MM.1S (cell line): Measurements from ENCODE around the gene SUSD4.

Experiments used
- DNase-seq: peaks from one replicate; pipeline ENCODE4 v3.0.0-alpha.2; 2015
- H2AFZ ChIP-seq: fragments of 300-600 bp; sonication (generic); 2 replicates; pipeline ENCODE4 v1.6.0; 2016; ENCODE audit warnings: antibody characterized with exemption, low read length
- H3F3A ChIP-seq: fragments of 300-600 bp; sonication (generic); 2 replicates; pipeline ENCODE4 v1.6.1; 2016; ENCODE audit warnings: mild to moderate bottlenecking, antibody characterized with exemption, low read length, moderate library complexity, mixed read lengths; ENCODE audit not compliant: insufficient read depth
- H3K27ac ChIP-seq: fragments of 300-600 bp; sonication (generic); 2 replicates; pipeline ENCODE4 v1.5.1; 2016; ENCODE audit warnings: mild to moderate bottlenecking, low read length
- H3K27me3 ChIP-seq: fragments of 300-600 bp; sonication (generic); replicated peaks from 2 replicates; pipeline ENCODE4 v1.6.0; 2016; ENCODE audit warnings: low read length; ENCODE audit not compliant: insufficient read depth
- H3K36me3 ChIP-seq: fragments of 300-600 bp; sonication (generic); replicated peaks from 2 replicates; pipeline ENCODE4 v1.6.1; 2016; ENCODE audit warnings: mild to moderate bottlenecking, low read length, mixed read lengths; ENCODE audit not compliant: insufficient read depth
- H3K4me1 ChIP-seq: fragments of 300-600 bp; sonication (generic); 2 replicates; pipeline ENCODE4 v1.6.1; 2016; ENCODE audit warnings: low read length, mixed read lengths
- H3K4me2 ChIP-seq: fragments of 300-600 bp; sonication (generic); 2 replicates; pipeline ENCODE4 v1.6.0; 2016; ENCODE audit warnings: low read depth, low read length
- H3K4me3 ChIP-seq: fragments of 300-600 bp; sonication (generic); 2 replicates; pipeline ENCODE4 v1.5.1; 2016; ENCODE audit warnings: low read length, mixed read lengths
- H3K79me2 ChIP-seq: fragments of 300-600 bp; sonication (generic); 2 replicates; pipeline ENCODE4 v1.6.1; 2016; ENCODE audit warnings: mixed run types, low read length, mixed read lengths
- H3K9ac ChIP-seq: fragments of 300-600 bp; sonication (generic); 2 replicates; pipeline ENCODE4 v1.6.1; 2016; ENCODE audit warnings: low read length, mixed read lengths
- H3K9me2 ChIP-seq: fragments of 300-600 bp; sonication (generic); replicated peaks from 2 replicates; pipeline ENCODE4 v1.6.1; 2016; ENCODE audit warnings: mild to moderate bottlenecking, low read length, mixed read lengths; ENCODE audit not compliant: insufficient read depth
- H3K9me3 ChIP-seq: fragments of 300-600 bp; sonication (generic); replicated peaks from 2 replicates; pipeline ENCODE4 v1.6.1; 2016; ENCODE audit warnings: mild to moderate bottlenecking, low read length, mixed read lengths; ENCODE audit not compliant: insufficient read depth
- H4K20me1 ChIP-seq: fragments of 300-600 bp; sonication (generic); 2 replicates; pipeline ENCODE4 v1.6.1; 2016; ENCODE audit warnings: mild to moderate bottlenecking, low read length, moderate library complexity, mixed read lengths; ENCODE audit not compliant: insufficient read depth
- CTCF ChIP-seq: fragments of 300-600 bp; sonication (generic); IDR thresholded peaks from 2 replicates; pipeline ENCODE4 v1.5.1; 2016; ENCODE audit warnings: antibody characterized with exemption, low read length, mixed read lengths
- EZH2 ChIP-seq: fragments of 300-600 bp; sonication (generic); optimal IDR thresholded peaks from 2 replicates; pipeline ENCODE3; 2017; ENCODE audit warnings: low read depth, mild to moderate bottlenecking, antibody characterized with exemption, low read length, mixed read lengths
- EZH2phosphoT487 ChIP-seq: fragments of 300-600 bp; sonication (generic); IDR thresholded peaks from 2 replicates; pipeline ENCODE4 v1.6.1; 2018; ENCODE audit warnings: antibody characterized with exemption, low read length

SUSD4 gene

GRCh38 chr1:223234534-223234933 is 129.4 kb downstream of the SUSD4 start:
- no peaks in the 10 kb centered on the region for H3K4me1 ChIP-seq

GRCh38 chr1:223234170-223234514 is 129.8 kb downstream of the SUSD4 start:
- Histone ChIP-seq H3K79me2 (no peaks in the 10 kb centered on the region), H3K36me3 (no peaks in the 10 kb centered on the region), H3K9ac (no peak overlapping the region), H4K20me1 (no peaks in the 10 kb centered on the region), H3K27me3 (no peaks in the 10 kb centered on the region), H3K4me1 (no peaks in the 10 kb centered on the region), H3K9me2 (no peaks in the 10 kb centered on the region), H3F3A (no peaks in the 10 kb centered on the region), H3K4me3 (no peak overlapping the region), H2AFZ (no peak overlapping the region), H3K4me2 (no peak overlapping the region), H3K9me3 (no peaks in the 10 kb centered on the region), H3K27ac (no peak overlapping the region)
- no peak for TF ChIP-seq EZH2
- TF ChIP-seq EZH2phosphoT487, result no peak
- no peak for TF ChIP-seq CTCF
- no peak for DNase-seq

More at GRCh38 chr1:223234534-223234933, 129.4 kb downstream of the SUSD4 start:
- no peak overlapping the region for H3K4me3 ChIP-seq
- H3F3A ChIP-seq, result no peaks in the 10 kb centered on the region
- no peak overlapping the region for H3K9ac ChIP-seq
- H3K27ac ChIP-seq, result no peak overlapping the region
- H3K79me2 ChIP-seq, result no peaks in the 10 kb centered on the region
- no peaks in the 10 kb centered on the region for H4K20me1 ChIP-seq
- H3K36me3 ChIP-seq, result no peaks in the 10 kb centered on the region
- no peak for TF ChIP-seq CTCF
- TF ChIP-seq EZH2phosphoT487, result no peak
- no peak for TF ChIP-seq EZH2
- no peak overlapping the region for H2AFZ ChIP-seq
- no peaks in the 10 kb centered on the region for H3K9me3 ChIP-seq
- no peak overlapping the region for H3K4me2 ChIP-seq
- H3K9me2 ChIP-seq, result no peaks in the 10 kb centered on the region
- H3K27me3 ChIP-seq, result no peaks in the 10 kb centered on the region
- no peak for DNase-seq

- H3K9me3 ChIP-seq, result no peaks in the 10 kb centered on the region
- H4K20me1 ChIP-seq, result no peaks in the 10 kb centered on the region
- H2AFZ ChIP-seq, result no peak overlapping the region
- H3K4me1 ChIP-seq, result no peaks in the 10 kb centered on the region
- H3K4me2 ChIP-seq, result no peak overlapping the region
- H3K27me3 ChIP-seq, result no peaks in the 10 kb centered on the region
- no peak overlapping the region for H3K9ac ChIP-seq
- H3K27ac ChIP-seq, result no peak overlapping the region
- H3F3A ChIP-seq, result no peaks in the 10 kb centered on the region
- H3K36me3 ChIP-seq, result no peaks in the 10 kb centered on the region
- no peaks in the 10 kb centered on the region for H3K9me2 ChIP-seq
- TF ChIP-seq EZH2 (no peak), CTCF (no peak), EZH2phosphoT487 (no peak)
- no peak overlapping the region for H3K4me3 ChIP-seq
- no peaks in the 10 kb centered on the region for H3K79me2 ChIP-seq
- DNase-seq, result no peak
Measured at GRCh38 chr1:223233410-223234169, 130.4 kb downstream of the SUSD4 start.
